DMS79 treated with DMSO at 0.1 percent for 48 hours (cell line): Measurements from ENCODE around the gene FOLR1.

Source experiments
- DNase-seq: peaks from one replicate; lab custom pipeline; 2025; lab: John Stamatoyannopoulos, UW

FOLR1 gene

GRCh38 chr11:72235351-72236057 lies 43.6 kb downstream of the FOLR1 start:
- DNase-seq, result no peak

DNA sequence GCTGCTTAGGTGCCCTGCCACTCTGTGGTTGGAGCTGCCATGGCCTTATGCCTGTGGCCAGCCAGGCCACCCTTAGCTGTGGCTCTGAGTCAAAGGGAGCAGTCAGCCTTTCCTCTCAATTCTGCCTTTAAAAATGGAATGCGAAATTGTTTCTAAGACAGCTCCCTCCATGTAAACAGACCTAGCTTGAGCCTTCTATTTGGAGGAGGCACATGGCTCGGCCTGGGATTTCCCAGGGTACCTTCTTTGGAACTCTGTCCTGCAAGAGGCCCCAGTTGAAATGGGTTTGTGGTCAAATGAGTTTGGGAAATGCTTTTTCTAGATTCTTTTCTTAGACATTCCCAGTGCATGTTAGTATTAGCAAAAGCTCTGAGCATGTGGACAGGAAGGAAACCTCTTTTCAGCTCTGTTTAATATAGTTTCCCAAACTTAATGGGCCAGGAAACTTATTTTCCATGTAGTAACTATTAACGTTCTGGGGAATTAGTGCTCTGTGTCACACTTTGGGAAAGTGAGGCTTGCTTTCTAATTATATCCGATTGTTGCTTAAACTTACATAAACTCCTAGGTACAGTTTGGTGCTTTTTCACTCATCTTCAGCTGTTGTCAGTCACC lies 44.2 kb downstream of the FOLR1 start:
- DNase-seq, result no peak

DNA sequence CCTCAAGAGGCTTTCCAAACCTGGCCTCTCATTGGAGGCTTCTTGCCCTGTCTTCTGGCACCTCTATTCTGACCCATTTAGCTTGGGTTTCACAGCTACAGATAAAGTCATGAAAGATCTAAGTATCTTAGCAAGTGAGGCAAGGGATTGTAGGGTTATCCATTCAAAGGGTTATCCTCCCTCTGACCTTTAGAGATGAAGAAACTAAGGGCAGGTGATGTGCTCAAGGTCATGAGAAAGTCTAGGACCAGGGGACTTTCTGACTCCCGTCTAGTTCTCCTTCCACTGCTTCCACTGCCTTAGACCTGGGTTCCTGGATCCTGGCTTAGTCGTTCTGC lies 44.8 kb downstream of the FOLR1 start:
- DNase-seq, result no peak

DNA sequence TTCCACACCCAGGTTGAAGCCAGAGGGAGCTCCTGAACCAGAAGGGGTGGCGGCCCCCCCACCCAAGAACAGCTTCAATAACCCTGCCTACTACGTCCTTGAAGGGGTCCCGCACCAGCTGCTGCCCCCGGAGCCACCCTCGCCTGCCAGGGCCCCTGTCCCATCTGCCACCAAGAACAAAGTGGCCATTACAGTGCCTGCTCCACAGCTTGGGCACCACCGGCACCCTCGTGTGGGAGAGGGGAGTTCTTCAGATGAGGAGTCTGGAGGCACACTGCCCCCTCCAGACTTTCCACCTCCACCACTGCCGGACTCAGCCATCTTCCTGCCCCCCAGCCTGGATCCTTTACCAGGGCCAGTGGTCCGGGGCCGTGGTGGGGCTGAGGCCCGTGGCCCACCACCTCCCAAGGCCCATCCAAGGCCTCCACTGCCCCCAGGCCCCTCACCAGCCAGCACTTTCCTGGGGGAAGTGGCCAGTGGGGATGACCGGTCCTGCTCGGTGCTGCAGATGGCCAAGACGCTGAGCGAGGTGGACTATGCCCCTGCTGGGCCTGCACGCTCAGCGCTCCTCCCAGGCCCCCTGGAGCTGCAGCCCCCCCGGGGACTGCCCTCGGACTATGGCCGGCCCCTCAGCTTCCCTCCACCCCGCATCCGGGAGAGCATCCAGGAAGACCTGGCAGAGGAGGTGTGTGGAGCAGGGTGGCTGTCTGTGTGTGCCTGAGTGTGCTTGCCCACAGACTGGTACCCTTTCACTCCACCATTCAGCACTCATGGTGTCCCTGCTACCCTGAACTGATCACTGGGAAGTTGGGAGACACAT lies 45.4 kb downstream of the FOLR1 start:
- no peak for DNase-seq

- DNase-seq, result peak; percentile 49
These were observed 46.1 kb downstream of the FOLR1 start for GRCh38 chr11:72238040-72238450.

GRCh38 chr11:72238492-72239312 lies 46.8 kb downstream of the FOLR1 start:
- no peak for DNase-seq

- no peak for DNase-seq
These were observed 47.4 kb downstream of the FOLR1 start for GRCh38 chr11:72239313-72239848.

- DNase-seq, result peak; percentile 20
These were observed 48.0 kb downstream of the FOLR1 start for GRCh38 chr11:72239849-72240460.

DNA sequence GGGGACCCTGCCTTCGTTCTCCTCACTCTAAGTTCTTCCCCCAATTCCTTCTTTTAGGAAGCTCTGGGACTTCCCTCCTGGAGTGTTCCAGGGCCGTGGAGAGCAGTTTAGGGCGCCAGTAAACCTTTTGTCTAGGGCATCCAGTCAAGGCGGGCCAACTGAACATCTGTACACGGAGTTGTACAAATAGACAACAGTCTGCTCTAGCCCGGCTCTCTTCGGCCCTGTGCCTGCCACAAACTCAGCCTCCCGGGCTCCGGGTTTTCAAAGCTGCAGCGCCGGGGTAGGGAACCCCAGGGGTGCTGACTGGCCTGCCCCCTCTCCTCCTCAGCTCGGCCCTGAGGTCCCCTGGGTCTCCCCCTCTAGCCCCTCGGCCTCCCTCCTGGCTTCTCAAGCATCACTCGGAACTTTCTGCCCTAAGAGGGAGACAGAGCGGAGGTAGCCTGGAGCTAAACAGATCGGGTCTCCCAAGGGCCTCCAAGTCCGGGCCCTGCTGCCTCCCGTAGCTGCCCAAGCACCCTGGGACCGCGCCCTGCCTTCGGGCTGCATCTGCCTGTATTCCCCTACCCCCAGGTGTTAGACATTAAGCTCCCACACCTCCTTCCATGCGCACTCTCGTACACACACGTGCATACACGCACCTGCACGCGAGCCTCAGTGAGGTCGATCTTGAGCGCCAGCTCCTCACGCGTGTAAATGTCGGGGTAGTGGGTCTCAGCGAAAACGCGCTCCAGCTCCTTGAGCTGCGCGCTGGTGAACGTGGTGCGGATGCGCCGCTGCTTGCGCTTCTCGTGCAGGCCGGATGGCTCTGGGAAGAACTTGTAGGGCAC lies 48.7 kb downstream of the FOLR1 start:
- DNase-seq, result peak; percentile 31

GRCh38 chr11:72241291-72241781 lies 49.4 kb downstream of the FOLR1 start:
- no peak for DNase-seq

- DNase-seq, result no peak
These were observed 50.2 kb downstream of the FOLR1 start for GRCh38 chr11:72242141-72242540.

GRCh38 chr11:72243173-72244059 lies 51.5 kb downstream of the FOLR1 start:
- DNase-seq, result no peak

DNA sequence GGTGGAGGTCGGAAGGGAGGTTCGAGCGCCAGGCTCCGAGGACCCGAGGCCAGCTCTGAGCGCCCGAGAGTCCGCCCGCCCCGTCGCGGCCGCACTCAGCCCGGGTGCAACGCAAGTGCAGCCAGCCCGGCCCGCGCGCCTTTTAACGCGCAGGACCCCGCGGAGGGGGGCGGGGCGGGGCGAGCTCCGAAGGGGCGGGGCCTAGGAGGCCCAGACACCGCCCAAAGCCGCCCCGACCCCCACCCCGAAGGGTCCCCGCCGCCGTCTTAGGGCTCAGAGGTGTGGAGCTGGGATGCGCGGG lies 52.1 kb downstream of the FOLR1 start, which contains the start of gene PHOX2A:
TSS of gene PHOX2A (minus strand) at position 117 of the 301 bp plus-strand sequence. CDS start 172 bp downstream, outside the sequence.
- DNase-seq, result no peak

- DNase-seq, result no peak
These were observed 52.7 kb downstream of the FOLR1 start for GRCh38 chr11:72244361-72245262.

- DNase-seq, result no peak
These were observed 53.4 kb downstream of the FOLR1 start for GRCh38 chr11:72245263-72245816.
